SU-DHL-6 (cell line): ENCODE data around the gene ZNF892.
"Not testable (repeated sequence)": the region's sequence is repeated elsewhere in the genome, so short reads cannot be mapped to it uniquely, and the experiment has no call there.

Source experiments
- H2AFZ ChIP-seq: fragments of 200-600 bp; sonication (generic); 2 replicates; pipeline ENCODE4 v1.6.1; 2014; ENCODE audit warnings: low read depth, mild to moderate bottlenecking, moderate library complexity, mixed read lengths, antibody characterized with exemption, low read length; ENCODE audit not compliant: severe bottlenecking
- H3F3A ChIP-seq: fragments of 200-600 bp; shearing (Covaris generic); 2 replicates; pipeline ENCODE4 v1.6.0; 2016; ENCODE audit warnings: antibody characterized with exemption, mild to moderate bottlenecking; ENCODE audit not compliant: insufficient read depth
- H3K27ac ChIP-seq: fragments of 200-600 bp; sonication (generic); 2 replicates; pipeline ENCODE4 v1.5.1; 2016; ENCODE audit warnings: low read depth, mild to moderate bottlenecking, low read length, moderate library complexity, mixed read lengths
- H3K27me3 ChIP-seq: fragments of 200-600 bp; sonication (generic), shearing (Covaris generic); 2 replicates; pipeline ENCODE4 v1.6.0; 2014; ENCODE audit warnings: mild to moderate bottlenecking, low read length
- H3K36me3 ChIP-seq: fragments of 200-600 bp; sonication (generic); 2 replicates; pipeline ENCODE4 v1.6.1; 2014; ENCODE audit warnings: mild to moderate bottlenecking, low read length, mixed read lengths
- H3K4me2 ChIP-seq: fragments of 300-600, 200-600 bp; shearing (Covaris generic), sonication (generic); 2 replicates; pipeline ENCODE4 v1.6.0; 2014; ENCODE audit warnings: low read length, low read depth, mild to moderate bottlenecking; ENCODE audit not compliant: poor library complexity, severe bottlenecking
- H3K4me3 ChIP-seq: fragments of 200-600 bp; sonication (generic); 2 replicates; pipeline ENCODE4 v1.5.1; 2014; ENCODE audit warnings: antibody characterized with exemption, low read length, mild to moderate bottlenecking, mixed read lengths; ENCODE audit not compliant: insufficient read depth, poor library complexity, severe bottlenecking
- H3K79me2 ChIP-seq: fragments of 200-600 bp; sonication (generic); 2 replicates; pipeline ENCODE4 v1.6.1; 2014; ENCODE audit warnings: mild to moderate bottlenecking, low read length, moderate library complexity; ENCODE audit not compliant: insufficient read depth
- H3K9ac ChIP-seq: fragments of 200-600 bp; sonication (generic); 2 replicates; pipeline ENCODE4 v1.7.0; 2014; ENCODE audit warnings: mild to moderate bottlenecking, low read length
- H3K9me2 ChIP-seq: fragments of 200-600 bp; sonication (generic); replicated peaks from 2 replicates; pipeline ENCODE4 v1.6.1; 2014; ENCODE audit warnings: low read length; ENCODE audit not compliant: insufficient read depth
- H3K9me3 ChIP-seq: fragments of 200-600 bp; sonication (generic); 2 replicates; pipeline ENCODE4 v1.6.1; 2014; ENCODE audit warnings: low read length, mixed read lengths; ENCODE audit not compliant: insufficient read depth
- H4K20me1 ChIP-seq: fragments of 200-600 bp; sonication (generic); 2 replicates; pipeline ENCODE4 v1.6.1; 2014; ENCODE audit warnings: low read depth, mild to moderate bottlenecking, antibody characterized with exemption, low read length, moderate library complexity, mixed read lengths
- CTCF ChIP-seq: fragments of 200-600 bp; sonication (generic); IDR thresholded peaks from one replicate; pipeline ENCODE4 v1.5.1; 2017; ENCODE audit warnings: antibody characterized with exemption, mild to moderate bottlenecking, low read length, moderate library complexity; ENCODE audit not compliant: insufficient read depth, poor library complexity, severe bottlenecking
- EZH2phosphoT487 ChIP-seq: fragments of 200-600 bp; sonication (generic), shearing (Covaris generic); conservative IDR thresholded peaks from 2 replicates; pipeline ENCODE4 v1.6.1; 2018; ENCODE audit warnings: mild to moderate bottlenecking, antibody characterized with exemption, low read length, moderate library complexity, mixed read lengths

ZNF892 gene

GRCh38 chr2:95238131-95238530 lies 30.8 kb downstream of the ZNF892 start:
- Histone ChIP-seq H3K27me3 (no peaks in the 10 kb centered on the region), H3K9ac (no peak overlapping the region), H3K4me2 (no peak overlapping the region), H4K20me1 (no peaks in the 10 kb centered on the region), H3K79me2 (no peaks in the 10 kb centered on the region), H3K36me3 (no peaks in the 10 kb centered on the region), H3K27ac (no peak overlapping the region), H3K4me3 (no peak overlapping the region), H3F3A (no peaks in the 10 kb centered on the region), H3K9me3 (peaks cover 8% of the 10 kb centered on the region; the same call in 1 of the 2 replicates), H3K9me2 (no peaks in the 10 kb centered on the region), H2AFZ (no peak overlapping the region)
- TF ChIP-seq CTCF: no peak
- TF ChIP-seq EZH2phosphoT487: no peak

- Histone ChIP-seq H3K4me2 (no peak overlapping the region), H3K27ac (no peak overlapping the region), H4K20me1 (no peaks in the 10 kb centered on the region), H3K36me3 (no peaks in the 10 kb centered on the region), H3K9me2 (no peaks in the 10 kb centered on the region), H3K9me3 (peaks cover 8% of the 10 kb centered on the region; the same call in 1 of the 2 replicates), H3K9ac (no peak overlapping the region), H3K27me3 (no peaks in the 10 kb centered on the region), H3K79me2 (no peaks in the 10 kb centered on the region), H3F3A (no peaks in the 10 kb centered on the region), H3K4me3 (no peak overlapping the region), H2AFZ (no peak overlapping the region)
- TF ChIP-seq EZH2phosphoT487: no peak
- TF ChIP-seq CTCF: no peak
Observed at GRCh38 chr2:95240091-95240490, 32.8 kb downstream of the ZNF892 start.

GRCh38 chr2:95240556-95240955 lies 33.2 kb downstream of the ZNF892 start:
- Histone ChIP-seq H2AFZ (no peak overlapping the region), H3K79me2 (no peaks in the 10 kb centered on the region), H3K27me3 (no peaks in the 10 kb centered on the region), H3F3A (no peaks in the 10 kb centered on the region), H3K4me3 (no peak overlapping the region), H4K20me1 (no peaks in the 10 kb centered on the region), H3K9ac (no peak overlapping the region), H3K9me2 (no peaks in the 10 kb centered on the region), H3K36me3 (no peaks in the 10 kb centered on the region), H3K9me3 (peaks cover 8% of the 10 kb centered on the region; the same call in 1 of the 2 replicates), H3K4me2 (no peak overlapping the region), H3K27ac (no peak overlapping the region)
- no peak for TF ChIP-seq CTCF
- no peak for TF ChIP-seq EZH2phosphoT487

DNA sequence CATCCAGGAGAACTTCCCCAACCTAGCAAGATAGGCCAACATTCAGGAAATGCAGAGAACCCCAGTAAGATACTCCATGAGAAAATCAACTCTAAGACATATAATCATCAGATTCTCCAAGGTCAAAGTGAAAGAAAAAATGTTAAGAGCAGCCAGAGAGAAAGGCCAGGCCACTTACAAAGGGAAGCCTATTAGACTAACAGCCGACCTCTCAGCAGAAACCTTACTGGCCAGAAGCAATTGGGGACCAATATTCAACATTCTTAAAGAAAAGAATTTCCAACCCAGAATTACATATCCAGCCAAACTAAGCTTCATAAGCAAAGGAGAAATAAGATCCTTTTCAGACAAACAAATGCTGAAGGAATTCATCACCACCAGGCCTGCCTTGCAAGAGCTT lies 34.8 kb downstream of the ZNF892 start:
- not testable (repeated sequence) for H3K36me3 ChIP-seq, H3K79me2 ChIP-seq

More for the DNA sequence above, 34.8 kb downstream of the ZNF892 start:
- not testable (repeated sequence) for H3K9ac ChIP-seq, H2AFZ ChIP-seq, H3K27ac ChIP-seq, H3K27me3 ChIP-seq, H4K20me1 ChIP-seq, H3K9me3 ChIP-seq, H3F3A ChIP-seq, H3K4me2 ChIP-seq, H3K4me3 ChIP-seq, H3K9me2 ChIP-seq
